ENCODE results near the gene FHIT.

DNA sequence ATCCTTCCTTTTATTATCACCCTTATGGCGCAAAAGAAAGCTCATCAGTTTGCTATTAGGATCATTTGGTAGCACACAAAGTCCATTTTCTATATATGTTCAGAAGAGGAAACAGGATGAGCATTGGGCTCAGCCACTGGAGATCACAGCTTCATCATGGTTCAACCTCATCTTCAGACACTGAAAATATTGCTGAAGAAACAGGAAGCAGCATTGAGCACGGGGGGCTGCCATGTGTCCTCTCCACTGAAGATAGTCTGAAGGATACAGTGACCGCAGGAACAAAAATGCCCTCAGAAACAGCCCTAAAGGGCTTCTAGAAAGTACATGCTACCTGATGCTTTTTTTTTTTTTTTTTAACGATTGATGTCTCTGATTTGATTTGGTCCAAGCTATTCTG, 1366.2 kb downstream of the FHIT start:
- TF ChIP-seq, protein P1, sequence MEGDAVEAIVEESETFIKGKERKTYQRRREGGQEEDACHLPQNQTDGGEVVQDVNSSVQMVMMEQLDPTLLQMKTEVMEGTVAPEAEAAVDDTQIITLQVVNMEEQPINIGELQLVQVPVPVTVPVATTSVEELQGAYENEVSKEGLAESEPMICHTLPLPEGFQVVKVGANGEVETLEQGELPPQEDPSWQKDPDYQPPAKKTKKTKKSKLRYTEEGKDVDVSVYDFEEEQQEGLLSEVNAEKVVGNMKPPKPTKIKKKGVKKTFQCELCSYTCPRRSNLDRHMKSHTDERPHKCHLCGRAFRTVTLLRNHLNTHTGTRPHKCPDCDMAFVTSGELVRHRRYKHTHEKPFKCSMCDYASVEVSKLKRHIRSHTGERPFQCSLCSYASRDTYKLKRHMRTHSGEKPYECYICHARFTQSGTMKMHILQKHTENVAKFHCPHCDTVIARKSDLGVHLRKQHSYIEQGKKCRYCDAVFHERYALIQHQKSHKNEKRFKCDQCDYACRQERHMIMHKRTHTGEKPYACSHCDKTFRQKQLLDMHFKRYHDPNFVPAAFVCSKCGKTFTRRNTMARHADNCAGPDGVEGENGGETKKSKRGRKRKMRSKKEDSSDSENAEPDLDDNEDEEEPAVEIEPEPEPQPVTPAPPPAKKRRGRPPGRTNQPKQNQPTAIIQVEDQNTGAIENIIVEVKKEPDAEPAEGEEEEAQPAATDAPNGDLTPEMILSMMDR (IDR thresholded peaks at IDR 0.05), result no peak
- TF ChIP-seq POLR2A (IDR thresholded peaks at IDR 0.05) (no peak), POLR2AphosphoS5 (IDR thresholded peaks at IDR 0.05) (no peak)

All from transverse colon (tissue), 4 donors.